Measurements from ENCODE around the gene PLEKHG3.

PLEKHG3 gene

GRCh38 chr14:64700894-64701293, 3.3 kb upstream of the PLEKHG3 start:
- no peak for TF ChIP-seq CTCF (IDR thresholded peaks at IDR 0.05; ENCODE audit: borderline replicate concordance, insufficient read depth, low read depth, low read length)

GRCh38 chr14:64701660-64702059, 2.6 kb upstream of the PLEKHG3 start:
- H3K4me3 ChIP-seq (ENCODE audit: low read depth, low read length) = no peak overlapping the region
- TF ChIP-seq CTCF (IDR thresholded peaks at IDR 0.05; ENCODE audit: borderline replicate concordance, insufficient read depth, low read depth, low read length) = no peak

More at GRCh38 chr14:64700894-64701293, 3.3 kb upstream of the PLEKHG3 start:
- no peak overlapping the region for H3K4me3 ChIP-seq (ENCODE audit: low read depth, low read length)

GRCh38 chr14:64702493-64703394, 1.5 kb upstream of the PLEKHG3 start:
- no peak overlapping the region for H3K4me3 ChIP-seq (ENCODE audit: low read depth, low read length)
- no peak for TF ChIP-seq CTCF (IDR thresholded peaks at IDR 0.05; ENCODE audit: borderline replicate concordance, insufficient read depth, low read depth, low read length)

GRCh38 chr14:64703395-64704142, 655 bp upstream of the PLEKHG3 start:
- TF ChIP-seq CTCF (IDR thresholded peaks at IDR 0.05; ENCODE audit: borderline replicate concordance, insufficient read depth, low read depth, low read length) = no peak
- H3K4me3 ChIP-seq (ENCODE audit: low read depth, low read length) = no peak overlapping the region

- no peak for TF ChIP-seq CTCF (IDR thresholded peaks at IDR 0.05; ENCODE audit: borderline replicate concordance, insufficient read depth, low read depth, low read length)
Measured at GRCh38 chr14:64704743-64705380, 638 bp downstream of the PLEKHG3 start.

GRCh38 chr14:64705381-64706118, 1.3 kb downstream of the PLEKHG3 start:
- H3K4me3 ChIP-seq (ENCODE audit: low read depth, low read length) = no peak overlapping the region
- TF ChIP-seq CTCF (IDR thresholded peaks at IDR 0.05; ENCODE audit: borderline replicate concordance, insufficient read depth, low read depth, low read length) = no peak

More at GRCh38 chr14:64704743-64705380, 638 bp downstream of the PLEKHG3 start:
- no peak overlapping the region for H3K4me3 ChIP-seq (ENCODE audit: low read depth, low read length)

All from GM12875 (cell line).